HCT116 (cell line): ENCODE measurements around the gene SURF6.

ENCODE experiments used
- EZH2 ChIP-seq: fragments of 200-600 bp; sonication (generic); IDR thresholded peaks from 2 replicates; pipeline ENCODE4 v1.6.1; 2017; ENCODE audit warnings: antibody characterized with exemption, mixed run types
- EZH2phosphoT487 ChIP-seq: fragments of 200-600 bp; IDR thresholded peaks from 2 replicates; pipeline ENCODE4 v1.6.1; 2018; ENCODE audit warnings: antibody characterized with exemption, borderline replicate concordance
- POLR2A ChIP-seq: IDR thresholded peaks from 2 replicates; pipeline ENCODE4 v1.7.0; 2011; ENCODE audit warnings: borderline replicate concordance; ENCODE audit not compliant: insufficient read depth, insufficient read length; ENCODE audit errors: extremely low read depth
- RAD21 ChIP-seq: IDR thresholded peaks from 2 replicates; pipeline ENCODE4 v1.6.1; 2012; ENCODE audit warnings: low read depth, mild to moderate bottlenecking
- SP1 ChIP-seq: IDR thresholded peaks from 2 replicates; pipeline ENCODE4 v1.6.1; 2012; ENCODE audit warnings: low read depth
- YY1 ChIP-seq: IDR thresholded peaks from 2 replicates; pipeline ENCODE4 v1.6.1; 2011; ENCODE audit warnings: low read length, low read depth, moderate library complexity, mild to moderate bottlenecking; ENCODE audit not compliant: insufficient replicate concordance; ENCODE audit errors: extremely low read depth
- TF ChIP-seq, protein P1 (sequence below), 3 experiments: fragments of 200-600 bp in 1 of 3; sonication (generic) in 1 of 3; IDR thresholded peaks in 2 of 3; conservative IDR thresholded peaks in 1 of 3; 2 replicates each; pipeline ENCODE4 v1.5.1; 2012 to 2017; ENCODE audit warnings: low read depth in 2 of 3, low read length in 2 of 3, antibody characterized with exemption in 1 of 3, borderline replicate concordance in 1 of 3, control low read depth in 1 of 3, mild to moderate bottlenecking in 1 of 3, mixed read lengths in 1 of 3, mixed run types in 1 of 3, moderate library complexity in 1 of 3; ENCODE audit not compliant: insufficient read depth in 1 of 3
- TF ChIP-seq, protein P2 (sequence below): IDR thresholded peaks from 2 replicates; pipeline ENCODE4 v1.6.1; 2012
- TF ChIP-seq, protein P3 (sequence below): IDR thresholded peaks from 2 replicates; pipeline ENCODE4 v1.6.1; 2011; ENCODE audit warnings: mild to moderate bottlenecking, low read length, moderate library complexity; ENCODE audit not compliant: insufficient replicate concordance; ENCODE audit errors: extremely low read depth

DNA sequence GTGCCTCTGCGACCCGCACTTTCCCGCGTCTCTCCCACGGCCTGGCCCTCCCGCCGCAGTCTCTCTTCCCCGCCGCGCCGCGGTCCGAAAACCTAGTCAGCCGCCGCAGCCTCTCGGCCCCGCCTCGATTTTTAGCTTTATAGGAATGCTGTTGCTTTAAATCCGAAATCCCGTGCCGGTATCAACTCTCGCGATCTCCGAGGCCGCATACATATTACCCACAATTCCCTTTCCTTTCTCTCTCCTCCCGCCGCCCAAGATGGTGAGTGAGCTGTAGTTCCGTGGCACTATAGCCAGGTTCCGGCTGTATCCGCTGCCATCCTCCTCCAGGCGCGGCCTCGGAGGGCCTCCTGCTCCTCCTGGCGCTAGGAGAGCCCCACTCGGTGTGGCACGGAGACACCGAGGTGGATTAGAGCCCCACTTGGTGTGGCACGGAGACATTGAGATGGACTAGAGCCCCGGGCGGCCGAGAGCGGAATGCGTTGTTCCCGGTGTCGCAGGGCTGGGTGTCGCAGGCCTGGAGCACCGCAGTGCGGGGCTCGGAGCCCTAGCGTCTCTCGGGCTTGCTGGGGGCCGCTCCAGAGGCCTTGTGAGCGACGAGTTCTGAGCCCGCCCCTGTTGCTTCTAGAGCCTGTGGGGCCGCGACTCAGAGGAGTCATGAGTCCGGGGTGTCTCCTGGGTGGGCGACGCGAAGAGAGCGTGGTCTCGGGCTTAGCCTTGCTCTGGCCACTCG lies 12.2 kb upstream of the SURF6 start, which contains the start of the genes MED22 and RPL7A:
- TF ChIP-seq EZH2 (no peak), POLR2A (peak; percentile 98), YY1 (peak; percentile 89), RAD21 (no peak), EZH2phosphoT487 (no peak), SP1 (no peak)
- TF ChIP-seq, protein P1, sequence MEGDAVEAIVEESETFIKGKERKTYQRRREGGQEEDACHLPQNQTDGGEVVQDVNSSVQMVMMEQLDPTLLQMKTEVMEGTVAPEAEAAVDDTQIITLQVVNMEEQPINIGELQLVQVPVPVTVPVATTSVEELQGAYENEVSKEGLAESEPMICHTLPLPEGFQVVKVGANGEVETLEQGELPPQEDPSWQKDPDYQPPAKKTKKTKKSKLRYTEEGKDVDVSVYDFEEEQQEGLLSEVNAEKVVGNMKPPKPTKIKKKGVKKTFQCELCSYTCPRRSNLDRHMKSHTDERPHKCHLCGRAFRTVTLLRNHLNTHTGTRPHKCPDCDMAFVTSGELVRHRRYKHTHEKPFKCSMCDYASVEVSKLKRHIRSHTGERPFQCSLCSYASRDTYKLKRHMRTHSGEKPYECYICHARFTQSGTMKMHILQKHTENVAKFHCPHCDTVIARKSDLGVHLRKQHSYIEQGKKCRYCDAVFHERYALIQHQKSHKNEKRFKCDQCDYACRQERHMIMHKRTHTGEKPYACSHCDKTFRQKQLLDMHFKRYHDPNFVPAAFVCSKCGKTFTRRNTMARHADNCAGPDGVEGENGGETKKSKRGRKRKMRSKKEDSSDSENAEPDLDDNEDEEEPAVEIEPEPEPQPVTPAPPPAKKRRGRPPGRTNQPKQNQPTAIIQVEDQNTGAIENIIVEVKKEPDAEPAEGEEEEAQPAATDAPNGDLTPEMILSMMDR (IDR thresholded peaks at IDR 0.05 in 2 of 3, conservative IDR thresholded peaks at IDR 0.05 in 1 of 3; ENCODE audit: borderline replicate concordance in 1 of 3, insufficient read depth in 1 of 3, low read depth in 2 of 3, low read length in 2 of 3): no peak
- TF ChIP-seq, protein P2, sequence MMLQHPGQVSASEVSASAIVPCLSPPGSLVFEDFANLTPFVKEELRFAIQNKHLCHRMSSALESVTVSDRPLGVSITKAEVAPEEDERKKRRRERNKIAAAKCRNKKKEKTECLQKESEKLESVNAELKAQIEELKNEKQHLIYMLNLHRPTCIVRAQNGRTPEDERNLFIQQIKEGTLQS: no peak
- TF ChIP-seq, protein P3, sequence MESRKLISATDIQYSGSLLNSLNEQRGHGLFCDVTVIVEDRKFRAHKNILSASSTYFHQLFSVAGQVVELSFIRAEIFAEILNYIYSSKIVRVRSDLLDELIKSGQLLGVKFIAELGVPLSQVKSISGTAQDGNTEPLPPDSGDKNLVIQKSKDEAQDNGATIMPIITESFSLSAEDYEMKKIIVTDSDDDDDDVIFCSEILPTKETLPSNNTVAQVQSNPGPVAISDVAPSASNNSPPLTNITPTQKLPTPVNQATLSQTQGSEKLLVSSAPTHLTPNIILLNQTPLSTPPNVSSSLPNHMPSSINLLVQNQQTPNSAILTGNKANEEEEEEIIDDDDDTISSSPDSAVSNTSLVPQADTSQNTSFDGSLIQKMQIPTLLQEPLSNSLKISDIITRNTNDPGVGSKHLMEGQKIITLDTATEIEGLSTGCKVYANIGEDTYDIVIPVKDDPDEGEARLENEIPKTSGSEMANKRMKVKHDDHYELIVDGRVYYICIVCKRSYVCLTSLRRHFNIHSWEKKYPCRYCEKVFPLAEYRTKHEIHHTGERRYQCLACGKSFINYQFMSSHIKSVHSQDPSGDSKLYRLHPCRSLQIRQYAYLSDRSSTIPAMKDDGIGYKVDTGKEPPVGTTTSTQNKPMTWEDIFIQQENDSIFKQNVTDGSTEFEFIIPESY: peak; percentile 97
